Measurements from ENCODE around the gene SNRPF.

Gene SNRPF

DNA sequence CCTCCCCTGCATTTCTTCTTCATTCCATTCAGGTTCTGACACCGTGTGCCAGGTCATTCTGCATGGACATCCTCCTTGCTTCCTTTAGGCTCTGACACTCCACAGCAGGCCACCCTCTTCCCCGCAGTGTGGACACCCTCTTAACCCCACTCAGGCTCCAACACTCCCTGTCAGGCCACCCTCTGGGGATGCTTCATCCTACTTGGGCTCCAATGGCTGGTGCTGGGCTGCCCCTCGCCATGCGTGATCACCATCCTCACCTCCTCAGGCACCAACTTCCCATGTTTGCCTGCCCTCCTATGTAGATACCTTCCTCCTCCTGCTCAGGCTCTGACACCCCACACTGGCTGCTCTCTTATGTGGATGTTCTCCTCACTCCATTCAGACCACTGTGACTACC, 6.6 kb upstream of the SNRPF start:
- H3K36me3 ChIP-seq (ENCODE audit: control insufficient read depth, insufficient read depth, low read length) = no peaks in the 10 kb centered on the region
- no peak for DNase-seq (ENCODE audit: extremely low read depth, insufficient read length)
- TF ChIP-seq, protein P1, sequence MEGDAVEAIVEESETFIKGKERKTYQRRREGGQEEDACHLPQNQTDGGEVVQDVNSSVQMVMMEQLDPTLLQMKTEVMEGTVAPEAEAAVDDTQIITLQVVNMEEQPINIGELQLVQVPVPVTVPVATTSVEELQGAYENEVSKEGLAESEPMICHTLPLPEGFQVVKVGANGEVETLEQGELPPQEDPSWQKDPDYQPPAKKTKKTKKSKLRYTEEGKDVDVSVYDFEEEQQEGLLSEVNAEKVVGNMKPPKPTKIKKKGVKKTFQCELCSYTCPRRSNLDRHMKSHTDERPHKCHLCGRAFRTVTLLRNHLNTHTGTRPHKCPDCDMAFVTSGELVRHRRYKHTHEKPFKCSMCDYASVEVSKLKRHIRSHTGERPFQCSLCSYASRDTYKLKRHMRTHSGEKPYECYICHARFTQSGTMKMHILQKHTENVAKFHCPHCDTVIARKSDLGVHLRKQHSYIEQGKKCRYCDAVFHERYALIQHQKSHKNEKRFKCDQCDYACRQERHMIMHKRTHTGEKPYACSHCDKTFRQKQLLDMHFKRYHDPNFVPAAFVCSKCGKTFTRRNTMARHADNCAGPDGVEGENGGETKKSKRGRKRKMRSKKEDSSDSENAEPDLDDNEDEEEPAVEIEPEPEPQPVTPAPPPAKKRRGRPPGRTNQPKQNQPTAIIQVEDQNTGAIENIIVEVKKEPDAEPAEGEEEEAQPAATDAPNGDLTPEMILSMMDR (IDR thresholded peaks at IDR 0.05; ENCODE audit: insufficient read depth, low read length, poor library complexity, severe bottlenecking) = no peak
- no peaks in the 10 kb centered on the region; the same call in 1 of the 2 replicates for H3K27me3 ChIP-seq (replicated peaks; ENCODE audit: control insufficient read depth, insufficient read depth, low read length)
- no peak overlapping the region for H3K4me3 ChIP-seq (replicated peaks; ENCODE audit: low read depth, low read length)

DNA sequence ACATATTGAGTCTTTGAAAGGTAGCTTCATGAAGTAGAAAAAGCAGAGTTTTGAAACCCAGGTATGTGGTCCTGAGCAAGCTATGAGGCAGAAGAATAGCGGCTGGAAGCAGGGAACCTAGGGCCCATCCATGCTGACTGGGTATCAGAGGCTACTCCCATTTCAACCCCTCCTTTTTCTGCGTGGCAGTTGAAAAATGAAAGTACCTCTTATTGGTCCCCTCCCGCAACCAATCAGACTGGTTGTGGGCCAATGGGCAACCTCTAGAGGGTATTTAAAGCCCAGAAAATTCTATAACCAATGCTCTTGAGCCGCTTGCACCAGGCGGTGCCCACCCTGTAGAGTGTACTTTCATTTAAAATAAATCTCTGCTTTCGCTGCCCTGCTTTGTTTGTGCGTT, 1.6 kb upstream of the SNRPF start:
- Histone ChIP-seq H3K36me3 (ENCODE audit: control insufficient read depth, insufficient read depth, low read length) (no peaks in the 10 kb centered on the region; the same call in 1 of the 2 replicates), H3K4me3 (replicated peaks; ENCODE audit: low read depth, low read length) (no peak overlapping the region), H3K27me3 (replicated peaks; ENCODE audit: control insufficient read depth, insufficient read depth, low read length) (no peaks in the 10 kb centered on the region; the same call in 1 of the 2 replicates)
- DNase-seq (ENCODE audit: extremely low read depth, insufficient read length) = no peak
- TF ChIP-seq, protein P1 (IDR thresholded peaks at IDR 0.05; ENCODE audit: insufficient read depth, low read length, poor library complexity, severe bottlenecking) = no peak

DNA sequence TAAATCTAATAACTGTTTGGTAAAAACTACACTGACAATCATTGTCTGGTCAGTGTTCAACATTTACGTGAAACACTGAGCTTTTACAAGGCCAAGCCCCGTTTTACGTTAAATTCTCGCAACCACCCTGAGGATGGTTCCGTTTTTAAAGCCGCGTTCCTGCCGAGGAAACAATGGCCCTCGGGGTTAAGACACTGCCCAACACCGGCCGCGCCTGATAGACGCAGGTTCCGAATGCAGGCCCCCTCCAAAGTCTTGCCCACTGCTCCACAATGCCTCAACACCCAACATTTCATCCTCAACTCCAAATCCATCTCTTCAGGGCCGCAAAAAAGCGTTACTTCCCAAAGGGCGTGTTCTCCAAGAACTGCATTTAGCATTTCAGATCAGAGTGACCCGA, 953 bp upstream of the SNRPF start:
- H3K36me3 ChIP-seq (ENCODE audit: control insufficient read depth, insufficient read depth, low read length) = no peaks in the 10 kb centered on the region; the same call in 1 of the 2 replicates
- H3K27me3 ChIP-seq (replicated peaks; ENCODE audit: control insufficient read depth, insufficient read depth, low read length) = no peaks in the 10 kb centered on the region
- H3K4me3 ChIP-seq (replicated peaks; ENCODE audit: low read depth, low read length) = no peak overlapping the region
- DNase-seq (ENCODE audit: extremely low read depth, insufficient read length) = no peak
- TF ChIP-seq, protein P1 (IDR thresholded peaks at IDR 0.05; ENCODE audit: insufficient read depth, low read length, poor library complexity, severe bottlenecking) = no peak

DNA sequence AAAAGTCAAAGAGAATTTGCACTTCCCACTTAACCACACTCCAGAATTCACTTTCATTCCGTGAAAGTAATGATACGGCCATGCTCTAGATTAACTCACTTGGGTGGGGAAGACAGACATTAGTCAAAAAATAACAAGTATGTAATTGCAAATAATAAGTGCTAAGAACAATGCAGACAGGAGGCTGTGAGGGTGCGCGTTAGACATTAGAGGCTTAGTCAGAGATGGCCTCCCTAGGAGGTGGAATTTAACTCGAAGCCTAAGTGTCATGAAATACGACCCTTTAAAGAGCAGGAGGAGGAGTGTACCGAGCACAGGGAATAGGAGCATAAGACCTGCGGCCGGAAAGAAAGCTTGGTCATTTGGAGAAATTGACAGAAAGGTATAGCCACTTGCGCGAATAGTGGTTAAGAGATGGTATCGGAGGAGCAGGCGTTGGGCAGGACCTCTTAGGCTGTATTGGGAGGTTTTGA, 628 bp downstream of the SNRPF start:
- Histone ChIP-seq H3K36me3 (ENCODE audit: control insufficient read depth, insufficient read depth, low read length) (no peaks in the 10 kb centered on the region; the same call in 1 of the 2 replicates), H3K27me3 (replicated peaks; ENCODE audit: control insufficient read depth, insufficient read depth, low read length) (no peaks in the 10 kb centered on the region), H3K4me3 (replicated peaks; ENCODE audit: low read depth, low read length) (peak overlapping the region; percentile 87)
- no peak for DNase-seq (ENCODE audit: extremely low read depth, insufficient read length)
- TF ChIP-seq, protein P1 (IDR thresholded peaks at IDR 0.05; ENCODE audit: insufficient read depth, low read length, poor library complexity, severe bottlenecking) = no peak

DNA sequence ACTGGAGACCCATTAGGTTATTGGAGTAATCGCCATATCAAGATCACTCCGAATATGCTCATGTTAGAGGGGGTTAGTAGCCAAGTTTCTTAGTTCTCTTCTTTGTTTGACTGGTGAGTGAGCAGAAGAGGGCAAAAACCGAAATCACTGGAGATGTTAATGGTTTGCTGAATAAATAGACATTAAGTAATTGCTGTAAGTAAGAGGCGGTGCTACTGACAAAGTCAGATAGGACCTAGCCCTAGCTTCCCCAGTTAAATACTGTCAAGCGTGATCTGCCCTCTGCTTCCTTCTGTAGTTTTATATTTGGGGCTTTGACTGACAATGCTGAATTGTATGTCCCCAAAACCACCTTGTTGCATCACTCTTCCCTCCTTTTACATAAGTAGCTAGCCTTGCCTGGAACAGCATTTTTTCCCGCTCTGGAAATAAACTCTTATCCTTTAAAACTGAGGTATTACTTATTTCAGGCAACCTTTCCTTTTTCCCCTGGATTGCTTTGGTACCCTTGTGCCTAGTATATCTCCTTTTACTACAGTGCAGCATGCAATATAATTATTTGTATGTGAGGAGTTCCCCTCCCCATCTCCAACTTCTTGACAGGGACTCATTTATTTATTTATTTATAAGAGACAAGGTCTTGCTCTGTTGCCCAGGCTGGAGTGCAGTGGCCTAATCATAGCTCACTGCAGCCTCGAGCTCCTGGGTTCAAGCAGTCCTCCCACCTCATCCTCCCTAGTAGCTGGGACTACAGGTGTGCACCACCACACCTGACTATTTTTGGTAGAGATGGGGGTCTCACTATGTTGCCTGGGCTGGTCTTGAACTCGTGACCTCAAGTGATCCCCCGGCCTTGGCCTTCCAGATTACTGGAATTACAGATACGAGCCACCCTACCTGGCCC, 1.4 kb downstream of the SNRPF start:
- Histone ChIP-seq H3K36me3 (ENCODE audit: control insufficient read depth, insufficient read depth, low read length) (peaks cover 2% of the 10 kb centered on the region), H3K4me3 (replicated peaks; ENCODE audit: low read depth, low read length) (peak overlapping the region; percentile 87), H3K27me3 (replicated peaks; ENCODE audit: control insufficient read depth, insufficient read depth, low read length) (no peaks in the 10 kb centered on the region)
- DNase-seq (ENCODE audit: extremely low read depth, insufficient read length) = no peak
- TF ChIP-seq, protein P1 (IDR thresholded peaks at IDR 0.05; ENCODE audit: insufficient read depth, low read length, poor library complexity, severe bottlenecking) = no peak

Data from GM06990 (cell line).